HG03045 (cell line): ENCODE data around the gene RGL2.
A peak's percentile ranks its signal among the peaks of the same experiment; 100 is the strongest.

Source experiments
- ATAC-seq: cut with Tn5 transposase; IDR thresholded peaks from one replicate; pipeline ENCODE4 v1.9.1; 2021; ENCODE audit warnings: mild to moderate bottlenecking, moderate library complexity; ENCODE audit not compliant: unreplicated experiment

The RGL2 gene

GRCh38 chr6:33316603-33317418, 18.1 kb upstream of the RGL2 start:
- no peak for ATAC-seq

GRCh38 chr6:33315793-33316602, 17.3 kb upstream of the RGL2 start:
- no peak for ATAC-seq

GRCh38 chr6:33314943-33315792, 16.4 kb upstream of the RGL2 start:
- no peak for ATAC-seq

GRCh38 chr6:33314515-33314942, 15.8 kb upstream of the RGL2 start:
- no peak for ATAC-seq

- ATAC-seq, result peak; percentile 28
These were observed 15.2 kb upstream of the RGL2 start, which contains the start of gene TAPBP for GRCh38 chr6:33313709-33314514. TAPBP (minus strand) TSS chr6:33314078; CDS start chr6:33314041, 37 bp downstream.

GRCh38 chr6:33313105-33313708, 14.5 kb upstream of the RGL2 start:
- peak; percentile 3 for ATAC-seq

- ATAC-seq, result no peak
These were observed 13.8 kb upstream of the RGL2 start for GRCh38 chr6:33312361-33313104.

GRCh38 chr6:33306356-33306755, 7.6 kb upstream of the RGL2 start:
- ATAC-seq, result no peak

GRCh38 chr6:33305052-33305451, 6.3 kb upstream of the RGL2 start:
- ATAC-seq, result no peak

GRCh38 chr6:33304216-33304615, 5.5 kb upstream of the RGL2 start:
- no peak for ATAC-seq

- no peak for ATAC-seq
These were observed 3.1 kb upstream of the RGL2 start for GRCh38 chr6:33301877-33302276.

- peak; percentile 72 for ATAC-seq
These were observed 649 bp upstream of the RGL2 start for GRCh38 chr6:33299237-33299944.

GRCh38 chr6:33297956-33298772, 578 bp downstream of the RGL2 start:
- ATAC-seq, result no peak

- ATAC-seq, result no peak
These were observed 1.3 kb downstream of the RGL2 start for GRCh38 chr6:33297406-33297955.

GRCh38 chr6:33296797-33297405, 1.8 kb downstream of the RGL2 start:
- no peak for ATAC-seq

- no peak for ATAC-seq
These were observed 2.9 kb downstream of the RGL2 start for GRCh38 chr6:33295621-33296369.
